ENCODE data around the gene ACAN. TPM values are rescaled to one million over a fixed set of nuclear protein-coding genes. Genes with fewer than 3 reads are reported as not detected.

Gene ACAN
- total and polyA plus RNA-seq, 8 donors, result under 0.01 to 2.0 (median 0.40) TPM; not detected in 4

DNA sequence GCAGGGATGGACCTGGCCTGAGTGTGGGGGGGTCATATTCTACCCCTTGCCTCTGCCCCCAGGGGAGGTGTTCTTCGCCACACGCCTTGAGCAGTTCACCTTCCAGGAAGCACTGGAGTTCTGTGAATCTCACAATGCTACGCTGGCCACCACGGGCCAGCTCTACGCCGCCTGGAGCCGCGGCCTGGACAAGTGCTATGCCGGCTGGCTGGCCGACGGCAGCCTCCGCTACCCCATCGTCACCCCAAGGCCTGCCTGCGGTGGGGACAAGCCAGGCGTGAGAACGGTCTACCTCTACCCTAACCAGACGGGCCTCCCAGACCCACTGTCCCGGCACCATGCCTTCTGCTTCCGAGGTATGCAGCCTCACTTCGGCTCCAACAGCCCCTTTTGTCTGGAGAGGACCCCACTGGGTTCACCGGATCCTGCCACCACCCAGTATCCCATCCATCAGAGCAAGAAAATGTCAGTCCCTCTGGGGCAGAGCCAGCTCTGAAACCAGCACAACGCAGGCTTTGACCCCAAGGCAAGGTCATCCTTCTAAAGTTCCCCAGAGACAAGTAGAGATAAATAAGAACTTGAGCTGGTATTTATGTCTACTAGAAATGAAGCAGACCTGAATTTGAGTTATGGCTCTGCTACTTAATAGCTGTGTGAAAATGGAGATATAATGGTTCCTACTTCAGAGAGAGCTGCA is 46.3 kb downstream of the ACAN start:
- 78 to 86% (median 82%) methylated on average over 20 to 22 of the region's 22 CpGs for WGBS, 5 donors
- no peak overlapping the region for H3K4me3 ChIP-seq
- DNase-seq, result no peak
- peaks cover 0 to 5% (median 2%) of the 10 kb centered on the region in 4 donors for H3K9me3 ChIP-seq
- no peak for TF ChIP-seq EP300 (IDR thresholded peaks at IDR 0.05)
- no peak for TF ChIP-seq POLR2AphosphoS5 (IDR thresholded peaks at IDR 0.05)
- TF ChIP-seq POLR2A (IDR thresholded peaks at IDR 0.05), result no peak
- TF ChIP-seq, protein P1, sequence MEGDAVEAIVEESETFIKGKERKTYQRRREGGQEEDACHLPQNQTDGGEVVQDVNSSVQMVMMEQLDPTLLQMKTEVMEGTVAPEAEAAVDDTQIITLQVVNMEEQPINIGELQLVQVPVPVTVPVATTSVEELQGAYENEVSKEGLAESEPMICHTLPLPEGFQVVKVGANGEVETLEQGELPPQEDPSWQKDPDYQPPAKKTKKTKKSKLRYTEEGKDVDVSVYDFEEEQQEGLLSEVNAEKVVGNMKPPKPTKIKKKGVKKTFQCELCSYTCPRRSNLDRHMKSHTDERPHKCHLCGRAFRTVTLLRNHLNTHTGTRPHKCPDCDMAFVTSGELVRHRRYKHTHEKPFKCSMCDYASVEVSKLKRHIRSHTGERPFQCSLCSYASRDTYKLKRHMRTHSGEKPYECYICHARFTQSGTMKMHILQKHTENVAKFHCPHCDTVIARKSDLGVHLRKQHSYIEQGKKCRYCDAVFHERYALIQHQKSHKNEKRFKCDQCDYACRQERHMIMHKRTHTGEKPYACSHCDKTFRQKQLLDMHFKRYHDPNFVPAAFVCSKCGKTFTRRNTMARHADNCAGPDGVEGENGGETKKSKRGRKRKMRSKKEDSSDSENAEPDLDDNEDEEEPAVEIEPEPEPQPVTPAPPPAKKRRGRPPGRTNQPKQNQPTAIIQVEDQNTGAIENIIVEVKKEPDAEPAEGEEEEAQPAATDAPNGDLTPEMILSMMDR (IDR thresholded peaks at IDR 0.05), result no peak
- no peaks in the 10 kb centered on the region for H3K36me3 ChIP-seq
- no peaks in the 10 kb centered on the region for H3K4me1 ChIP-seq
- peaks cover 0 to 43% (median 0%) of the 10 kb centered on the region in 3 donors for H3K27me3 ChIP-seq
- H3K27ac ChIP-seq, result no peak overlapping the region
- intact Hi-C loops (cut with DNase I; ENCODE audit: low total_unique reads), result no loop called here

DNA sequence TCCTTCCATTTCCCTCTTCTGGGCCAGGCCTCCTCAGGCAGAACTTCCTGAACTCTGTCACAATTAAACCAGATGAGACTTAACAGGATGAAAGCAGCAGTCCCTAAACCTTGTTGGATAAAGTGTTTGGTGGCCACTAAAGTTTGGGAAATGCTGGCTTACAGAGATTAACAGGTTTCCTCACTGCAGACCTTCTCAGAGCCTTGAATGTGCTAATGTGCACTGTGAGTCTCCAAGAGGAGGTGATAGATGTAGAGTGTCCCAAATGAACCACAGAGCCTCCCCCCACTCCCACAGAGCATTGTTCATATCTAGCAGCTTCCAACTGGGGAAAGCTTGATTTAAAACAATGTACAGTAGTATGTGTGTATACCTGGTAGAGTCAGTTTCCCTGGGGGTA is 49.2 kb downstream of the ACAN start:
- TF ChIP-seq POLR2A (IDR thresholded peaks at IDR 0.05) (no peak), POLR2AphosphoS5 (IDR thresholded peaks at IDR 0.05) (no peak), EP300 (IDR thresholded peaks at IDR 0.05) (no peak)
- TF ChIP-seq, protein P1 (IDR thresholded peaks at IDR 0.05), result no peak
- peaks cover 0 to 55% (median 0%) of the 10 kb centered on the region in 3 donors for H3K27me3 ChIP-seq
- H3K4me1 ChIP-seq, result no peaks in the 10 kb centered on the region
- no peak overlapping the region for H3K27ac ChIP-seq
- H3K36me3 ChIP-seq, result no peaks in the 10 kb centered on the region
- peaks cover 0 to 10% (median 3%) of the 10 kb centered on the region in 4 donors for H3K9me3 ChIP-seq
- H3K4me3 ChIP-seq, result no peak overlapping the region
- intact Hi-C loops (cut with DNase I; ENCODE audit: low total_unique reads), result no loop called here
- no peak for DNase-seq

DNA sequence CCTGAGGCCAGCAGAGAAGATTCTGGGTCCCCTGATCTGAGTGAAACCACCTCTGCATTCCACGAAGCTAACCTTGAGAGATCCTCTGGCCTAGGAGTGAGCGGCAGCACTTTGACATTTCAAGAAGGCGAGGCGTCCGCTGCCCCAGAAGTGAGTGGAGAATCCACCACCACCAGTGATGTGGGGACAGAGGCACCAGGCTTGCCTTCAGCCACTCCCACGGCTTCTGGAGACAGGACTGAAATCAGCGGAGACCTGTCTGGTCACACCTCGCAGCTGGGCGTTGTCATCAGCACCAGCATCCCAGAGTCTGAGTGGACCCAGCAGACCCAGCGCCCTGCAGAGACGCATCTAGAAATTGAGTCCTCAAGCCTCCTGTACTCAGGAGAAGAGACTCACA is 55.7 kb downstream of the ACAN start:
- DNase-seq, result no peak
- intact Hi-C loops (cut with DNase I; ENCODE audit: low total_unique reads), result no loop called here
- 77 to 100% (median 89%) methylated on average over 4 to 11 of the region's 11 CpGs for WGBS, 5 donors
- H3K36me3 ChIP-seq, result no peaks in the 10 kb centered on the region
- TF ChIP-seq EP300 (IDR thresholded peaks at IDR 0.05) (no peak), POLR2A (IDR thresholded peaks at IDR 0.05) (no peak), POLR2AphosphoS5 (IDR thresholded peaks at IDR 0.05) (no peak)
- TF ChIP-seq, protein P1 (IDR thresholded peaks at IDR 0.05), result no peak
- peaks cover 0 to 10% (median 3%) of the 10 kb centered on the region in 4 donors for H3K9me3 ChIP-seq
- H3K4me1 ChIP-seq, result no peaks in the 10 kb centered on the region
- no peak overlapping the region for H3K4me3 ChIP-seq
- H3K27me3 ChIP-seq, result peaks cover 0 to 40% (median 0%) of the 10 kb centered on the region in 3 donors
- no peak overlapping the region for H3K27ac ChIP-seq

DNA sequence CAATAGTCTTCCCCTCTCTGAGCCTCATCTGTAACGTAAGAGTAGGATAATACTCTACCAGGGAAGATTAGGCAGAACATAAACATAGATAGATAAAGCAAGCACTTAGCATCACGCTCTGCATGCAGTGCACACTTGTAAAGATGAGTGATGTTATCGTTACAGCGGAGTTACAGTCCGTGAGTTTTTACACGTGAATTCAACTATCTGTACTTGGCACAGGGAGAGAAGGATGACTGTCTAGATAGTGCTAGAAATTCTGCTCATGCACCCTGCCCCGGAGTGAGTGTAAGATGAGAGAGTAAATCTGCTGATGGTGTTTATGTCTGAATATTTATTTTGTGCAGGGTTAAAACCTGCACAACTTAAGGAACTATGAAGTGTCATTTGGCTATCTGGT is 56.3 kb downstream of the ACAN start:
- peaks cover 0 to 5% (median 0%) of the 10 kb centered on the region in 4 donors for H3K9me3 ChIP-seq
- H3K27me3 ChIP-seq, result peaks cover 0 to 33% (median 0%) of the 10 kb centered on the region in 3 donors
- no peak overlapping the region for H3K4me3 ChIP-seq
- no peak for TF ChIP-seq POLR2A (IDR thresholded peaks at IDR 0.05)
- TF ChIP-seq EP300 (IDR thresholded peaks at IDR 0.05), result no peak
- TF ChIP-seq, protein P1 (IDR thresholded peaks at IDR 0.05), result no peak
- TF ChIP-seq POLR2AphosphoS5 (IDR thresholded peaks at IDR 0.05), result no peak
- WGBS, 5 donors, result 52 to 62% (median 52%) methylated on average over 7 of the region's 7 CpGs
- H3K27ac ChIP-seq, result no peak overlapping the region
- DNase-seq, result no peak
- intact Hi-C loops (cut with DNase I; ENCODE audit: low total_unique reads), result no loop called here
- H3K4me1 ChIP-seq, result no peaks in the 10 kb centered on the region
- H3K36me3 ChIP-seq, result no peaks in the 10 kb centered on the region

All from stomach (tissue), 9 donors.